ENCODE data around the gene RAC3. TPM values are rescaled to one million over a fixed set of nuclear protein-coding genes. Genes with fewer than 3 reads are reported as not detected.
A peak's percentile ranks its signal among the peaks of the same experiment; 100 is the strongest.

Gene RAC3
- total RNA-seq, 1 donor from 2014 or later = 7.4 TPM

DNA sequence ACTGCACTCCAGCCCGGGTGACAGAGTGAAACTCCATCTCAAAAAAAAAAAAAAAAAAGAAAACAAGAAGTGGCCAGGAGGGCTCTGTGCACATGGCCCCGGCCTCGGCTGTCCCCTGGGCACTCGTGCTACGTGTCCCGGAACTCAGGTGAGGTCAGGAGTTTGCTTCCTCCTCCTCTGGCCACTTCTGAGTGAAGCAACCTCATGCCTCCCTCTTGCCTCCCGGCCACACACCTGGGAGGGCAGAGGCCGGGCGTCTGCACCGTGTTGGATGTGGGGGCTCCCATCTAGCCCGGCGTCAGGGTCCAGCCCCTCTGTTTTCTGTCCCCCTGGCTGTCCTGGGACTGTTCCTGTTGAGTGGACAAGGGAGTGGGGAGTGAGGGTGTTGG lies 31.9 kb upstream of the RAC3 start:
- DNase-seq = no peak

DNA sequence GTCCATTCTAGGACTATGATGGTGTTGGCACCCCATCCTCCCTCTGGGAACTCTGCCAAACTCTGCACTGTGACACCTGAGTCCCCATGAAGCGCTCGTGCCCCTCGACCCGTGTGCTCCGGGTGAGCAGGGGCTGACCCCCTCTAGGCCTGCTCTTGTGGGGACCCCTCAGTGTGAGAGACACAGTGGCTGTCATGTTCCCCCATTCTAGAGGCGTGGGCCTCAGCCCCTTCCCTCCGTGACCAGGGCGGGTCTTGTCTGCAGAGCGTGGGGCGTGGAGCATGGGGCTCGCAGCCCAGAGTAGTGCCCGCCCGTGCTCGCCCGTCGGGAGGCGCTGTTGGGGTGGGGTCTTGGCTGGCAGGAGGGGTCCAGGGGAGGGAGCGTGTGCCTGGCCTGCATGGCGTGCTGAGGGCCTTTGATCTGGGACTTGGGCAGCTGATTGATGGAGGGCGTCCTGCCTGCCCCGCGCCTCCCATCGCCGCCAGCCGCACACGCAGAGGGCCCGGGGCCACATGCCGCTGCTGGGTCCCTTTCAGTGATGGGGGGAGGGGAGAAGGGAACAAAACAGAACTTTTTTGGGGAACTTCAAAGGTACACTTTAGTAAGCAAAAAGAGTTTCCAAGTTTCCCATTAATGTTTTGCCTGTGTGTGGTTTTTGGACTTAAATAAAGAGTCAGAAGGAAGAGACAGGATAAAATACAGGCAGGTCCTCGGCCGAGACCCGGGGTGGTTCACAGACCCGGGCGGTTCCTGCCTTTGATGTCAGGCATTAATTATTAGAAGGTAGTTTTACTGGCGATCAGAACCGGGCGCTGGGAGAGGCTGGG lies 31.3 kb upstream of the RAC3 start:
- no peak for DNase-seq

DNA sequence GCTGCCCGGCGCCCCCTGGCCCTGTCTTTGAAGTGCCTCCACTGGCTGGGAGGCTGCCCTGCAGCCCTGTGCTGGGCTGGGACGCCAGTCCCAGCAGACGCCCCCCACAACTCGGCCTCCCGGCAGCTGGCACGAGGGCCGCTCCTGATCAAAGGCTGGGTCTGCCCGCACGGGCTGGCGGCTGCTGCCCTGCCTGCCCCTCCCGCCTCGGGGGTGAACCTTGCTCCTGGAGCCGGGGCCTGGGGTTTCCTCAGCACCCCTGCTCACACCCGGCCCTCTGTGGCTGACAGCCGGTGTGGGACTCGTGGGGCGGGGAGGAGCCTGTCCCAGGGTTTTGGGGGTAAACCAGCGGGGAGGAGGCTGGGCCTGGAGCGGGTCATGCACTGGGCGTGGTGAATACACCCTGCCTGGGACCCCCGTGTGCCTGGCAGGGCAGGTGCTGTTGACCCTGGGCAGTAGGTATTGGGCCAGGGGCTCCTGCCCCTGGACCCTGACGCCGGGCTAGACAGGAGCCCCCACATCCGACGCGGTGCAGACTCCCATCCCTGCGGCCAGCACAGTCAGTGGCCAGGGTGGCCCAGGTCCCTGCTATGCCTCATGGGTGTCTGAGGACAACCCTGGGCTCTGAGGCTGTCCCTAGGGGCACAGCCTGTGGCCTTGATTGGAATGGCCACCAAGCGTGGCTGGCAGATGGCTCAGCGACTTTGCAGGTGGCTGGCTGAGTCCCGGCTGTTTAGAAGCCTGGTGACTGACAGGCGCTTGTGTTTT lies 30.5 kb upstream of the RAC3 start:
- peak; percentile 72 for DNase-seq

DNA sequence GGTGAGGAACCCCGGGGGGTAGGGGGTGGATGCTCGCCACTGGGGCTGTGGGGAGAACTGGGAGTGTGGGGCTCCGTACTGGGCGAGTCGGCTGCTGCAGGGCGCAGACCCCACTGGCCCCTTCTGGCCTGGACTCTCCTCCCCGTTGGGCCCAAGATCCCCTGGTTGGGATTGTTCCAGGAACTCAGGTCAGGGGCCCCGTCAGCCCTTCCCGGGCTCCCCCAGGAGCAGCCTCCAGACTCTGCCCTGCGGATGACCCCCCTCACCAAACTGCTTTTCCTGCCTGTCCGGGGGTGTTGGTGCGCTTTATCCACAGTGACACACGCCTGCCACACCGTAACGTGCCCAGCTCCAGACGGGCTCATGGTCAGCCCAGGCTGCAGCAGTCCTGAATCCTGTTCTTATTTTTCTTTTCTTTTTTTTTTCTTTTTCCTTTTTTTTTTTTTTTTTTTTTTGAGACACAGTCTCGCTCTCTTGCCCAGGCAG lies 29.9 kb upstream of the RAC3 start:
- DNase-seq = no peak

DNA sequence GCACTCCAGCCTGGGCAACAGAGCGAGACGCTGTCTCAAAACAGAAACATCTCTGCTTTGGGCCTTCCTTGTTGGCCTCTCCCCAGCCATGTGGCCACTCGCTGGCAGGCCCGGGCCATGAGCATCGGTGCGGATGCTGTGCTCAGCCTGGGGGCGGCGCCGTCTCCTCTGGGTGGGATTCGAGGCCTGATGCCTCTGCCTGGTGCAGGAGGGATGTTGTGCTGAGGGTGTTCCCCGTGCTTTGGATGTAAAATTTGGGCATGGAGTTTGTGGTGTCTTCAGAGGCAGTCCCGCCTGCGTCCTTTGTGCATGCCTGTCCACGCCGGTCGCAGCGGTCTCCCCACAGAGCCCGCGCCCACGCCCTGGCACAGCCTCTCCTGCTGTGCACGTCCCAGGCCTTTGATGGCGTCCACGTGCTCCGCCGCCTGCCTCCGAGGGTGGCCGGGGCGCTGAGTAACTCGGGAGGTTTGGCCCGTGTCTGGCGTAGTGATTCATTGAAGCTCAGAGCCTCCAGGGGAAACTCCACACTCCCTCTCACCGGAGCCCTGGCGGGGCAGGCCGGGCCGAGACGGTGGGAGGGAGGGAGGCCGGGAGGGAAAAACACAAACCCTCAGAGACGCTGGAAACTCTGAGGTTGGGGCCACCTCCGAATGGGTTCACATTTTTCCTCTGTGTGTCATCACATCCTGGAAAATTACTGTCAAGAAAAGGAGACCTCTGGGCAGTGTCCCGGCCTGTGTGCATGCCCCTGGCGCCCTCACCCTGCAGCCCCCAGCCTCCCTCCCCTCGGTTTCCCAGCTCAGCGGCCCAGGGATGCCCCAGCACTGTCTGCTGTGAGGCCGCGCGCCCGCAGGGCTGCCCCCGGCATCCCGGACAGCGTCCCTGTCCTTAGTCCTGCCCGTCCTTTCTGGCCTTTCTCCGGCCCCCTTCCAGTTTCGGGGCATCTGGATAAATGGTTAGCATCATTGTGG lies 27.8 kb upstream of the RAC3 start:
- peak; percentile 57 for DNase-seq

DNA sequence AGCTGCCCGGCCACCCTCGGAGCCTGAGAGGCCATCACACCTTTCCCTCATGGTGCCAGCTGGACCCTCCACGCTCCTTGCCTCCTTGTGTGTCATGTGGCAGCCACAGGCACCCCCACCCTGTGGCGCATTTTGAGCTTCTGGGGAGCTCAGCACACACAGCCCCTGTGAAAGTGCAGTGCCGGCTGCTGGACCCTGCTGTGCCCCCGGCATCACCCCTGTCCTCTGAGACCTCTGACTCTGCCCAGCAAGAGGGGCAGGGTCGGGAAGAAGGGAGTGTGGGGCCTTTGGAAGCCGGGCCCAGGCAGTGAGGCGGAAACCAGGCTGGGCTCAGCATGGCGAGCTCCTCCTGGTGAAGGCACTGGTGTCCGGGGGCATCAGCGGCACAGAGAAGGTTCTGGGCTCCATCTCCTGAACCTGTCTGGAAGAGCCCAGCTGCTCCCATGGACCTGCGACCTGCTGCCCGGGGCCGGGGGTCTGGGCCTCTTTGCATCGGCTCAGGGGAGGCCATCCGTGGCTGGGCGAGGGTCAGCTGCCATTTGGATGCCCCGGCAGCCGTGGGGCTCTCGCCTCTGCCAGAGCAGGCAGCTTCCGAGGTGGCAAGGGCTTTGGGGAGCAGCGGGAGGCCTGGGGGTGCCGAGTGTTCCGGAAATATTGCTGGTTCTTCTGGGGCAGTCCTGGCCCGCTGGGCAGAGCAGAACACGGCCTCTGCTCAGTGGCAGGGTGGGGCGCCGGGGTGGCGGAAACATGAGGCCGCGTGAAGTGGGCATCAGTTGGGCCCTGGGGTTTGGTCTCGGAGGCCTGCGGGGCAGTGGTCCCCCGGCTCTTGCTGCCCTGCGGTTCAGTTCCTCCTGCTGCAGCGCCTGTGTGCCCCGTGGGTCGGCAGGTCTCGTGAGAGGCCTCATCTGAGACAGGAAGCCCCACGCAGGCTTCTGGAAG lies 26.7 kb upstream of the RAC3 start:
- DNase-seq = no peak

DNA sequence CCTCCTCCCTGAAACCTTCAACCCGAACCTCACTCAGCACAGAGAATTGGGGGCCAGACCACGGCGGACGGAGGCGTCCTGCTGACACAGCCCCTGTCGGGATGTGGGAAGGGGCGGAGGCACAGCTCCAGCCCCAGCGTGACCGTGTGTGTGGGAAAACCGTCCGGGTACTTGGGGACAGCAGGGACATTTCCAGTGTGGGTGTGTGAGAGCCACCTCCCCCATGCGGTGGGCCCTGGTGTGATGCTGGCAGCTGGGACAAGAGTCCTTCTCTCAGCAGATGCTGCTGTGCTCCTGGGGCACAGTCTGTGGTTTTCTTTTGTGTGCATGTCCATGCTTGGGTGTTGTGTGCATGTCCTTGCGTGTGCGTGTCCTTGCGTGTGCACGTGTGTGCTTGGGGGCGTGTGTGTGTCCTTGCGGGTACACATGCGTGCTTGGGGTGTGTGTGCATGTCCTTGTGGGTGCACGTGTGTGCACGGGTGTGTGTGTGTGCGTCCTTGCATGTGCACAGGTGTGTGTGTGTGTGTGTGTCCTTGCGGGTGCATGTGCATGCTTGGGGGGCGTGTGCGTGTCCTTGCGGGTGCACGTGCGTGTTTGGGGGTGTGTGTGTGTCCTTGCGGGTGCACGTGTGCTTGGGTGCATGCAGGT lies 25.7 kb upstream of the RAC3 start:
- DNase-seq = no peak

DNA sequence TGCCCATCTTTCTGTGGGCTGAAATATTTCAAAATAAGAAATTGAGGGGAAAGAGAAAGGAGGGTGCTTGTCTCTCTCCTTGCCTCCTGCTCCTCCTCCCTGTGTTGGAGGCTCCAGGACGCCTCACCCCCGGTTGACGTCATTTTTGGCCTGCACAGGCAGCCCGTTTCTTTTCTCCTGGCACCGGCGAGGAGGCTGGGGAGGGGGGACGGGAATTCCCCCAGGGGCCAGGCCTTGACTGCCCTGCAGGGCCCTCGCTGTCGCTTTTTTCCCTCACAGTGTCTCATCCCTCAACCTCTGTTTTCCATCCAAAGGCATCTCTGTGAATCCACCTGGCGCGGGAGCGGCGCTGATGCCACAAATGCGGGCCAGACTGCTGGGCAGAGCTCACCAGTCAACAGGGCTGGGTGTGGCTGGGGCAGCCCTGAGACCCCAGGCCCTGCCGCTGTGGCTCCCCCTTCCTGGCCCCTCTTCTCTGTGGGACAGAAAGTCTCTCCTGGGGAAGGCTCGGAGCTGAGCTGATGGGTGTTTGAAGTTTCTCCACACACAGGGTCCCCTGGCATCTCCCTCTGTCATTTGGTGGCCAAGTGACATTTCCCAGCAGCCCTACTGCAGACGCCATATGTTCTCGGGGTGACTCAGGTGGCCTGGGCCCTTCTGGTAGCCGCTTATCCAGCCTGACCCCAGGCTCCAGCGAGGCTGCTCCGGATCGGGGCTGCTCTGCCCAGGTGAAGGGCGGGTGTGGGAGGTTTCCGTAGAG lies 24.8 kb upstream of the RAC3 start:
- peak; percentile 60 for DNase-seq

DNA sequence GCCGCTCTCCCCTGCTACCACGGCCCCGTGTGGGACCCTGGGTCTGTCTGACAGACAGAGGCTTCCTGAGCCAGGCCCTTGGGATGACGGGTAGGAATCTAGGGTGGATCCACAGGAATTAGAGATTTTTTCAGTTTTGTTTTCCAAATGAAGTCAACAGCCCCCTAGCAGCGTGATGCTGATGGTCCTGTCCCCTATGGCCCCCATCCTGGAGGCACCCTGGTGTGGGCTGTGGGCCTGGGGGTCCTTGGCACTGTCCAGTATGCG lies 24.3 kb upstream of the RAC3 start:
- no peak for DNase-seq

DNA sequence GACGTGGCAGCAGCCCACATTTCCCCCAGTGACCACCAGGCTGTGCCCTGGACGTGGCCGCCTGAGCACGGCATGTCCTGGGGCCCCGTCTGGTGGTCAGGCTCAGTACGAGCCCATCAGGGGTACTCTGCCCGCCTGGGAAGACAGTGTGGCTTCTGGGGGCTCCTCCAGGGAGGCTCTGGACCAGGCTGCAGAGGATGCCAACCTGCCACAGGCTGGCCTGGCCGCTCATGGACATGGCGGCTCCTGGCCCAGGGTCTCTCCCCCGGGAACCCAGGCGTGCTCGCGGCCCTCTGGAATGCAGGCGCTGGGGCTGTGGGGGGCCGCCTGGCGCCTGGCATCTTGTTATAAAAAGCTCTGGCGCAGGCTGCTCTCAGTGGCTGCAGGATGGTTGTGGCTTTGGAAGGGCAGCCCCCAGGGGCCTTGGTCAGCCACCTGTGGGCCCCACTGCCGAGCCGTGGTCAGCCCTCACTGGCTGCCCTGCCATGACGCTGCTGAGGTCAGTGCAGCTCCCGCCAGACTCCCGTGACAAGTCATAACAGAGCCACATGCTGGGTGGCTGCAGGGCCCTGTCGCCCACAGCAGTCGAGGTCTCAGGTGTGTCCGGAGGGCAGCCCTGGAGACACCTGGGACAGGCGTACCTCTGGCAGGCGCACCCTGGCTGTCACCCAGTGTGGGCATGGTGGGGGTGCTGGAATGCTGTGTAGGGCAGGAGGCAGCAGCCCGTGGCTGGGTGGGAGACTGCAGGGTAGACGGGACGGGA lies 23.8 kb upstream of the RAC3 start:
- DNase-seq = no peak

DNA sequence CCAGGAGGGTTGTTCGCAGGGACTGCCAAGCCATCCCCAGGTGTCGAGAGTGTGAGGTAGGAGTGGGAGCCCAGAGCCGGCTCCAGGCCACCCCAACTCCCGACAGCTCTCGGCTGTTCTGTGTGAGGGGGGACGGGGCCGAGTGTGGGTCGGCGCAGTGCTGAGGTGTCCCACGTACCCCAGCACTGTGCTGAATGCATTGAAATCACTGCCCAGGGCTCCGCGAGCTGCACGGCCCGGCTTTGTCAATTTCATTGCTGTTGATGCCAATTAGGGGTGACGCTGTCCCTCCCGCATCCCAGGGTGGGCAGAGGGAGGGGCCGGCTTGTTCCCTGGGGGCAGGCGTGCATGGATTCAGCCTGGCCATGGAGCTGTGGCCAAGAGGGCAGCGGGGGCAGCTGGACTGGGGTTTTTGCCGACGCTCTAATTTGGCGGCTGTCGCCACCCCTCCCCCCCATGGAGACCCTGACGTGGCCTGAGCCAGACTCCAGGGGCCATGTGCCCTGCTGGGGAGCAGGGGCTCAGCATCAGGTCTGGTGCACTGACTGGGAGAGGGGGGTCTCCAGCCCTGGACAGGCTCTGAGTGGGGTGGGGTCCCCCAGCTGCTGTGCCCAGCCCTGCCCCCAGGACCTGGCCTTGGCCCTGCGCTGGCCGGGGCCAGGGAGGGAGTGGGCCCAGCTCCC lies 23.1 kb upstream of the RAC3 start:
- no peak for DNase-seq

DNA sequence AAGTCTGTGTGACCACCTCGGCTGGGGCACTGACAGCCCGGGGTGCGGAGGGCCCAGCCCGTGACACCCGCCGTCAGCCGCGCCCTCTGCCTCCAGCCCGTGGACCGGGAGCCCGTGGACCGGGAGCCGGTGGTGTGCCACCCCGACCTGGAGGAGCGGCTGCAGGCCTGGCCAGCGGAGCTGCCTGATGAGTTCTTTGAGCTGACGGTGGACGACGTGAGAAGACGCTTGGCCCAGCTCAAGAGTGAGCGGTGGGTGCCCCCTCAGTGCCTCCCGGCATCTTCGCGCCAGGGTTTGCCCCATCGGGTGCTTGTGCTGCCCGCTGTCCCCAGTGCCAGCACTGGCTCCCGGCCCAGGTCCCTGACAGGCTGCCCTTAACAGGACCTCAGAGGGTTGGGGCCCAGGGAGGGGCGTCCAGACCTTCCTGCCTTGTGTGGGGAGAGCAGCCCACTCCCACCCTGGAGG lies 22.5 kb upstream of the RAC3 start:
- no peak for DNase-seq

DNA sequence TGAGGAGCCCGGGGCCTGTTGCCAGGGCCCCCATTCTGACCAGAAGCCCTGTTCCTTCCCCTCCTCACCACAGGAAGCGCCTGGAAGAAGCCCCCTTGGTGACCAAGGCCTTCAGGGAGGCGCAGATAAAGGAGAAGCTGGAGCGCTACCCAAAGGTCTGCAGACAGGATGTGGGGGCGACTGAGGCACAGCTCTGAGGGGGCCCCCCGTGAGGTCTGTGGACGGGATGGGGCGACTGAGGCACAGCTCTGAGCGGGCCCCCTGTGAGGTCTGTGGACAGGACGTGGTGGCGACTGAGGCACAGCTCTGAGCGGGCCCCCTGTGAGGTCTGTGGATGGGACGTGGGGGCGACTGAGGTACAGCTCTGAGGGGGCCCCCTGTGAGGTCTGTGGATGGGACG lies 22.1 kb upstream of the RAC3 start:
- no peak for DNase-seq

DNA sequence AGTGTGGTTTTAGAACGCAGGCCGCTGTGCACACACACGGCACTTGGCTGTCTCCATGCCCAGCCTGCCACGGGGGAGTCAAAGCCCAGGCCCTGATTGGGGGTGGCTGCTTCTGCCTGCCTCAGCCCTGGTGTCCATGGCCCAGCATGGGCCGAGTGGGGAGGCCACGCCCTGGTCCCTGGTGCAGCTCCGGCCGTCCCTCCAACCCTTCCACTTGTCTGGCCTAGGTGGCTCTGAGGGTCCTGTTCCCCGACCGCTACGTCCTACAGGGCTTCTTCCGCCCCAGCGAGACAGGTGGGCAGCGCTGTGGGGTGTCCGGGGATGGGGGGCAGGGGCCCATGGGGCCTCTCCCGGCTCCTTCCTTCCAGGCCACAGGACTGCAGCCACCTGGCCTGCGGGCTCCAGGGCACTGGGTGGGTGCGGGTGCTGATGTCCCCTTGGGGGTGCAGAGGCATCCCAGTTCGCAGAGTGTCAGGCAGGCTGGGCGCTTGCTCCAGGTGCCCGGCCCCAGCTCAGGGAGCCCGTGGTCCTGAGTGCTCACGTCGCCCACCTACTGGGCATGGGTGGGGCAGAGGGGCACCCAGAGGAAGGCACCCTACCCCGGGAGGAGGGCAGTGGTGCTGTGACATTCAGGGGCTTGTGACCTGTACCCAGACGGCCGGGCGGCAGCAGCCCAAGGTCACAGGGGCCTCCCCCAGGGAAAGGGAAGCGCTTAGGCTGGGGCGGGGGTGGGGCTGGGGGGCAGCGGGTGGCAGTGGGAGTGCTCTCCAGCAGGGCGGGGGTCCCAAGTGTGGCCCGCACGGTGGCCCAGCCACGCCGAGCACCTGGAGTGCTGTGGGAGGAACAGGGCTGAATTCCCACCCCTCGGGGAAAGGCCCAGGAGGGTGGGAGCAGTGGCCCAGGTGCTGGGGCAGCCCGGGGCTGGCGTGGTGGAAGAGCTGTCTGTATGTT lies 20.6 kb upstream of the RAC3 start:
- no peak for DNase-seq

DNA sequence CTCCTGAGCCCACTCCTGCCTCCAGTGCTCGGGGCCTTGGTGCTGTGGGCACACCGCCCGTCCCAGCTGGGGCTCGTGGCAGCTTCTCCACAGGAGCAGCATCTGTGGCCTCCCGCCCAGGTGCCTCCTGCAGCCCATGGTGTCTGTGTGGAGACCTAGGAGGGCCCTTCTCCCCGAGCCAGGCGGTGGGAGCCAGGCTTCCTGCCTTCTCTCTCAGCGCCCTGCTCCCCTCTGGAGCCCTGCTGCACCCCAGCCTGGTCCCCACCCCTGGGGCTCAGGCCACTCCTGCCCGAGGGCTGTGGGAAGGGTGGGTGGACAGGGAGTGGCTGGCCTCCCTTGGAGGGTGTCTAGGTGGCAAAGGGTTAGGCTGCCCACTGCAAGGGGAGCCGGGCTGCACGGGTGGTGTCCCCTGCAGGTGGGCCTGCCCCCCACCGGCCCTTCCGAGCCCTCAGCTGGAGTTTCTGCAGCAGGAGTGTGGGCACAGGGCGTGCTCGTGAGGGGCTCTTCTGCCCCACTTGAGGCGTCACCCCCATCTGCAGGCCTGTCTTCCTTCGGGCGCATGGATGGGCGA lies 19.8 kb upstream of the RAC3 start:
- DNase-seq = no peak

DNA sequence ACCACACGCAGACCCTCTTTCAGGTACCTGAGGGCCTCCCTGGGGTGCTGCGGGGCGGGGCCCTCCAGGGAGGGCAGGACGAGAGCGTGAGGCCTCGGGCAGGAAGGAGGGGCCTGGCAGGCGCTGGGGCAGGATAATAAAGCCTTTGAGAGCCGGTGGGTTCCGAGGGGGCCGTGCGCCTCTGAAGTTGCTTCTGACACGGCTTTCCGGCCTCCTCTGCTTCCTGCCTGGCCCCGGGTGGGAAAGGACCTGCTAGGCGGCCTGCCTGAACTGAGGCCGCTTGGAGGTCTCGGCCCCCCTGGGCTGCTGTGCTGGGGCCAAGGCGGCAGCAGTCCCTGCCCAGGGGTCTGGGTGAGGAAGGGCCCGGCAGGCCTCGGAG lies 19.2 kb upstream of the RAC3 start:
- no peak for DNase-seq

DNA sequence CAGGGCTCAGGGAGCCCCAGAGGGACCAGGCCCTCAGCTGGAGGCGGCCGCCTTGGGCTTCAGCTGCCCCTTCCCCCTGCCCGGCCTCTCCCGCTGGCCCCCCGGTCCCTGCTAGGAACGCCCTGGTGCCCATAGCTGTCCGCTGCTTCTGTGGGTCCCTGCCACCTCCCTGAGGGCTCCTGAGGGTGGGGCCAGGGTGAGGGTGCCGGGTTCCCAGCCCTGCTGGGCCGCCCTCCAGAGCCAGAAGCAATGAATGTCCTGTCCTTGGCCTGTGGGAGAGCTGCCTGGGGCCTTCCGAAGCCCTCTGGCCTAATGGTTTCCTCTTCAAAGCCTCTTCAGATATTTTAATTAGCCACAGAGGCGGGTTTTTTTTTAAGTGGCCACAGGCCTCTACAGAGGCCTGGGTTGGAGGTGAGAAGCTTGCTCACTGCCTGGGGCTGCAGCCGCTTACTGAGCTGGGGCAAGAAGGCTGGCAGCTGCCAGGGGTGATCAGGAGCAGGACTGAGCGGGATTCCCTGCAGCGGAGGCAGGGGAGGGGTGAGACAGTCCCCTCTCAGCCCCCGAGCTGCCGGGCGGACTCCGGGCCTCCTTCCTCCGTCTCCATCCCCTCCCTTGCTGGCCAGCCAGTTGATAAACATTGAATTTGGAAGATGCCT lies 18.7 kb upstream of the RAC3 start:
- DNase-seq = no peak

All from tongue (tissue), 2 donors.